GM19463 (cell line): ENCODE measurements around the gene RGMA.

Source experiments
- ATAC-seq: cut with Tn5 transposase; IDR thresholded peaks from one replicate; pipeline ENCODE4 v1.9.1; 2021; ENCODE audit warnings: mild to moderate bottlenecking, moderate library complexity; ENCODE audit not compliant: unreplicated experiment

Gene RGMA

GRCh38 chr15:93088981-93089726 is at the start of gene RGMA:
Gene RGMA (minus strand): TSS chr15:93089211. CDS start chr15:93088932, 279 bp downstream.
- no peak for ATAC-seq

- ATAC-seq = no peak
These were observed 47.6 kb upstream of the RGMA start for GRCh38 chr15:93136606-93137005.

- no peak for ATAC-seq
These were observed 47.0 kb upstream of the RGMA start for GRCh38 chr15:93135997-93136397.

GRCh38 chr15:93135459-93135858 is 46.4 kb upstream of the RGMA start:
- no peak for ATAC-seq

- no peak for ATAC-seq
These were observed 42.6 kb upstream of the RGMA start for GRCh38 chr15:93131485-93132095.

GRCh38 chr15:93129702-93130488 is 40.9 kb upstream of the RGMA start:
- no peak for ATAC-seq

- no peak for ATAC-seq
These were observed 38.3 kb upstream of the RGMA start for GRCh38 chr15:93127286-93127685.

- ATAC-seq = no peak
These were observed 37.6 kb upstream of the RGMA start for GRCh38 chr15:93126599-93126998.

- ATAC-seq = no peak
These were observed 37.1 kb upstream of the RGMA start for GRCh38 chr15:93126148-93126547.

- no peak for ATAC-seq
These were observed 35.1 kb upstream of the RGMA start for GRCh38 chr15:93124126-93124525.

GRCh38 chr15:93121973-93122910 is 33.2 kb upstream of the RGMA start:
- no peak for ATAC-seq

GRCh38 chr15:93121107-93121506 is 32.1 kb upstream of the RGMA start:
- ATAC-seq = no peak

GRCh38 chr15:93118904-93119303 is 29.9 kb upstream of the RGMA start:
- ATAC-seq = no peak

GRCh38 chr15:93111451-93111850 is 22.4 kb upstream of the RGMA start:
- ATAC-seq = no peak

- no peak for ATAC-seq
These were observed 21.6 kb upstream of the RGMA start for GRCh38 chr15:93110502-93111040.

GRCh38 chr15:93109336-93110102 is 20.5 kb upstream of the RGMA start:
- ATAC-seq = no peak

- ATAC-seq = no peak
These were observed 18.6 kb upstream of the RGMA start for GRCh38 chr15:93107646-93108045.

GRCh38 chr15:93105485-93105884 is 16.5 kb upstream of the RGMA start:
- ATAC-seq = no peak

GRCh38 chr15:93103823-93104222 is 14.8 kb upstream of the RGMA start:
- no peak for ATAC-seq

GRCh38 chr15:93102211-93102610 is 13.2 kb upstream of the RGMA start:
- no peak for ATAC-seq
